ENCODE data around the gene LRP1B. TPM values are rescaled to one million over a fixed set of nuclear protein-coding genes. Genes with fewer than 3 reads are reported as not detected.

The LRP1B gene
- total RNA-seq, 1 donor from 2014 or later = 8.8 TPM

- H3K36me3 ChIP-seq = no peaks in the 10 kb centered on the region
- intact Hi-C loops (cut with DNase I) = no loop called here
- TF ChIP-seq POLR2AphosphoS5 (IDR thresholded peaks at IDR 0.05; ENCODE audit: insufficient read depth in 1 of 2, low read depth in 1 of 2) (no peak), CTCF (IDR thresholded peaks at IDR 0.05) (no peak), POLR2A (IDR thresholded peaks at IDR 0.05) (no peak)
- no peaks in the 10 kb centered on the region for H3K27me3 ChIP-seq
- H3K4me3 ChIP-seq = no peak overlapping the region
- H3K4me1 ChIP-seq = no peaks in the 10 kb centered on the region
- H3K9me3 ChIP-seq = no peaks in the 10 kb centered on the region
- no peak overlapping the region for H3K27ac ChIP-seq
- DNase-seq (ENCODE audit: extremely low spot score in 2 of 2) = no peak
Observed at GRCh38 chr2:140734992-140735391, 1395.8 kb downstream of the LRP1B start.

GRCh38 chr2:140718999-140719398 lies 1411.8 kb downstream of the LRP1B start:
- H3K9me3 ChIP-seq = no peaks in the 10 kb centered on the region
- H3K27me3 ChIP-seq = no peaks in the 10 kb centered on the region
- H3K36me3 ChIP-seq = no peaks in the 10 kb centered on the region
- H3K27ac ChIP-seq = no peak overlapping the region
- no peak overlapping the region for H3K4me3 ChIP-seq
- TF ChIP-seq POLR2AphosphoS5 (IDR thresholded peaks at IDR 0.05; ENCODE audit: insufficient read depth in 1 of 2, low read depth in 1 of 2) (no peak), CTCF (IDR thresholded peaks at IDR 0.05) (no peak), POLR2A (IDR thresholded peaks at IDR 0.05) (no peak)
- DNase-seq (ENCODE audit: extremely low spot score in 2 of 2) = no peak
- intact Hi-C loops (cut with DNase I) = no loop called here
- no peaks in the 10 kb centered on the region for H3K4me1 ChIP-seq

- no peak for TF ChIP-seq CTCF (IDR thresholded peaks at IDR 0.05)
- TF ChIP-seq POLR2AphosphoS5 (IDR thresholded peaks at IDR 0.05; ENCODE audit: insufficient read depth in 1 of 2, low read depth in 1 of 2) = no peak
- TF ChIP-seq POLR2A (IDR thresholded peaks at IDR 0.05) = no peak
- H3K9me3 ChIP-seq = no peaks in the 10 kb centered on the region
- no peak overlapping the region for H3K4me3 ChIP-seq
- no peak for DNase-seq (ENCODE audit: extremely low spot score in 2 of 2)
- intact Hi-C loops (cut with DNase I) = no loop called here
- no peaks in the 10 kb centered on the region for H3K36me3 ChIP-seq
- no peak overlapping the region for H3K27ac ChIP-seq
- H3K4me1 ChIP-seq = no peaks in the 10 kb centered on the region
- H3K27me3 ChIP-seq = no peaks in the 10 kb centered on the region
Observed at GRCh38 chr2:140717481-140717880, 1413.3 kb downstream of the LRP1B start.

- Histone ChIP-seq H3K9me3 (no peaks in the 10 kb centered on the region), H3K4me3 (no peak overlapping the region), H3K36me3 (no peaks in the 10 kb centered on the region), H3K27me3 (no peaks in the 10 kb centered on the region), H3K4me1 (no peaks in the 10 kb centered on the region), H3K27ac (no peak overlapping the region)
- TF ChIP-seq CTCF (IDR thresholded peaks at IDR 0.05) = no peak
- no peak for TF ChIP-seq POLR2AphosphoS5 (IDR thresholded peaks at IDR 0.05; ENCODE audit: insufficient read depth in 1 of 2, low read depth in 1 of 2)
- no peak for TF ChIP-seq POLR2A (IDR thresholded peaks at IDR 0.05)
- intact Hi-C loops (cut with DNase I) = no loop called here
- no peak for DNase-seq (ENCODE audit: extremely low spot score in 2 of 2)
Observed at GRCh38 chr2:140714586-140714985, 1416.2 kb downstream of the LRP1B start.

GRCh38 chr2:140711867-140712266 lies 1418.9 kb downstream of the LRP1B start:
- intact Hi-C loops (cut with DNase I) = no loop called here
- H3K4me1 ChIP-seq = no peaks in the 10 kb centered on the region
- H3K27me3 ChIP-seq = no peaks in the 10 kb centered on the region
- H3K4me3 ChIP-seq = no peak overlapping the region
- TF ChIP-seq CTCF (IDR thresholded peaks at IDR 0.05) = no peak
- no peak for TF ChIP-seq POLR2AphosphoS5 (IDR thresholded peaks at IDR 0.05; ENCODE audit: insufficient read depth in 1 of 2, low read depth in 1 of 2)
- TF ChIP-seq POLR2A (IDR thresholded peaks at IDR 0.05) = no peak
- no peaks in the 10 kb centered on the region for H3K9me3 ChIP-seq
- H3K36me3 ChIP-seq = no peaks in the 10 kb centered on the region
- no peak overlapping the region for H3K27ac ChIP-seq
- DNase-seq (ENCODE audit: extremely low spot score in 2 of 2) = no peak

Data from vagina (tissue), 2 donors.